ENCODE measurements around the gene SLC43A2. TPM values are rescaled to one million over a fixed set of nuclear protein-coding genes. Genes with fewer than 3 reads are reported as not detected.
"Not testable (repeated sequence)": the region's sequence is repeated elsewhere in the genome, so short reads cannot be mapped to it uniquely, and the experiment has no call there.

SLC43A2 gene
- total RNA-seq, 1 experiment from 2014 or later: 6.8 TPM

- Histone ChIP-seq H3K4me3 (no peak overlapping the region), H2AFZ (no peak overlapping the region), H3K79me2 (ENCODE audit: low read depth) (peaks cover 12% of the 10 kb centered on the region; the same call in 1 of the 2 replicates), H3K9me2 (ENCODE audit: insufficient read depth) (no peaks in the 10 kb centered on the region), H3K27me3 (ENCODE audit: insufficient read depth, low read depth) (no peaks in the 10 kb centered on the region), H3K4me1 (replicated peaks; ENCODE audit: insufficient read depth) (no peaks in the 10 kb centered on the region), H3F3A (ENCODE audit: insufficient read depth, low read depth) (peaks cover 40% of the 10 kb centered on the region; the same call in 1 of the 2 replicates), H3K4me2 (no peak overlapping the region), H3K27ac (no peak overlapping the region), H4K20me1 (ENCODE audit: insufficient read depth) (peaks cover 43% of the 10 kb centered on the region), H3K36me3 (ENCODE audit: low read depth) (peaks cover 69% of the 10 kb centered on the region), H3K9me3 (ENCODE audit: insufficient read depth, low read depth) (no peaks in the 10 kb centered on the region)
- intact Hi-C loops (cut with micrococcal nuclease; ENCODE audit: unreplicated experiment): no loop called here
- CTCF ChIA-PET: no interaction called here
- no peak for DNase-seq
- TF ChIP-seq, protein P1, sequence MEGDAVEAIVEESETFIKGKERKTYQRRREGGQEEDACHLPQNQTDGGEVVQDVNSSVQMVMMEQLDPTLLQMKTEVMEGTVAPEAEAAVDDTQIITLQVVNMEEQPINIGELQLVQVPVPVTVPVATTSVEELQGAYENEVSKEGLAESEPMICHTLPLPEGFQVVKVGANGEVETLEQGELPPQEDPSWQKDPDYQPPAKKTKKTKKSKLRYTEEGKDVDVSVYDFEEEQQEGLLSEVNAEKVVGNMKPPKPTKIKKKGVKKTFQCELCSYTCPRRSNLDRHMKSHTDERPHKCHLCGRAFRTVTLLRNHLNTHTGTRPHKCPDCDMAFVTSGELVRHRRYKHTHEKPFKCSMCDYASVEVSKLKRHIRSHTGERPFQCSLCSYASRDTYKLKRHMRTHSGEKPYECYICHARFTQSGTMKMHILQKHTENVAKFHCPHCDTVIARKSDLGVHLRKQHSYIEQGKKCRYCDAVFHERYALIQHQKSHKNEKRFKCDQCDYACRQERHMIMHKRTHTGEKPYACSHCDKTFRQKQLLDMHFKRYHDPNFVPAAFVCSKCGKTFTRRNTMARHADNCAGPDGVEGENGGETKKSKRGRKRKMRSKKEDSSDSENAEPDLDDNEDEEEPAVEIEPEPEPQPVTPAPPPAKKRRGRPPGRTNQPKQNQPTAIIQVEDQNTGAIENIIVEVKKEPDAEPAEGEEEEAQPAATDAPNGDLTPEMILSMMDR (conservative IDR thresholded peaks at IDR 0.05): no peak
- TF ChIP-seq EZH2 (IDR thresholded peaks at IDR 0.05; ENCODE audit: low read depth): no peak
- TSS peak; percentile 28 for BruUV-seq (replicated peaks)
- POLR2A ChIA-PET (ENCODE audit: unreplicated experiment): no interaction called here
Observed at GRCh38 chr17:1661045-1661444, 32.4 kb upstream of the SLC43A2 start.

DNA sequence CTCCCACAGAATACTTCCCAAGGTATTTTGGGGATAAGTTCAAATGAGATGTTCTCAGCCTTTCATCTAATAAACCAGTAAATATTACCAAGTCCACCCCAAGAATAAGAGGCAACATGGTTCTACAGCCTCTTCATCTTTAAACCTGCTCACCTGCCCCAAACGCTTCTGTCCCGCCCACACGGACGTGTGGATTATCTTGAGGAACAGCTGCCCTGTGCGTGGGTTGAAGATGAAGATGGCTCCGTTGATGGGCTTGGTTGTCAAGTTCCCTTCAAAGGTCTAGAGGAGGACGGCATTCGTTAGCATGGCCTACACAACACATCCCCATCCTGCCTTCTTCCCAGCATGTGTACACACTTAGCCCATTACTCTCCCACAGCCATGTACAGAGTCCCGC, 29.5 kb upstream of the SLC43A2 start:
- BruUV-seq (replicated peaks): no TSS peak

DNA sequence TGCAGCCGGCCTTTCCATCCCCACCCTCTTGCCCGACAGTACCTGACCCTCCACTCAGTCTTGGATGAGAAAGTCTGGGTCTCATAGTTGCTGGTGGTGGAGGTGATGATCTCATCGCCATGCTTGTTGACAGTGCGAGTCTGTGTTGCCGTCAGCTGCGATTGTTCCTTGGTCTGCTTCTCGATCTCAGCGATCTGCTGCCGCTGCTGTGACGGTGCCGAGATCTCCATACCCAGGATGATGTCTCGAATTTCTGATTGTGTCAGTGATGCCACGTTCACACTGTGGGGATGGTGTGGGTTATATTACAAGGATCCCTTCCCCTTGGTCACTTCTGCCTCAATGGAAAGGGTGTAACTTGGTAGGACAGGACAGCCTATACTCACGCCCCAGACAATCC, 25.1 kb upstream of the SLC43A2 start:
- no peak for DNase-seq
- ChIA-PET POLR2A (ENCODE audit: unreplicated experiment) (no interaction called here), CTCF (no interaction called here)
- Histone ChIP-seq H3K4me2 (no peak overlapping the region), H3K79me2 (ENCODE audit: low read depth) (no peaks in the 10 kb centered on the region), H2AFZ (no peak overlapping the region), H4K20me1 (ENCODE audit: insufficient read depth) (peaks cover 26% of the 10 kb centered on the region; the same call in 1 of the 2 replicates), H3K27me3 (ENCODE audit: insufficient read depth, low read depth) (no peaks in the 10 kb centered on the region), H3K27ac (no peak overlapping the region), H3K4me1 (replicated peaks; ENCODE audit: insufficient read depth) (peaks cover 24% of the 10 kb centered on the region), H3K36me3 (ENCODE audit: low read depth) (peaks cover 61% of the 10 kb centered on the region), H3K9me2 (ENCODE audit: insufficient read depth) (no peaks in the 10 kb centered on the region), H3K4me3 (no peak overlapping the region), H3K9me3 (ENCODE audit: insufficient read depth, low read depth) (no peaks in the 10 kb centered on the region), H3F3A (ENCODE audit: insufficient read depth, low read depth) (peaks cover 66% of the 10 kb centered on the region)
- TF ChIP-seq EZH2 (IDR thresholded peaks at IDR 0.05; ENCODE audit: low read depth): no peak
- TF ChIP-seq, protein P1 (conservative IDR thresholded peaks at IDR 0.05): no peak
- no TSS peak for BruUV-seq (replicated peaks)
- intact Hi-C loops (cut with micrococcal nuclease; ENCODE audit: unreplicated experiment): no loop called here

More for the DNA sequence above, 29.5 kb upstream of the SLC43A2 start:
- TF ChIP-seq, protein P1 (conservative IDR thresholded peaks at IDR 0.05): no peak
- no peak for TF ChIP-seq EZH2 (IDR thresholded peaks at IDR 0.05; ENCODE audit: low read depth)
- H3F3A ChIP-seq (ENCODE audit: insufficient read depth, low read depth): peaks cover 44% of the 10 kb centered on the region; the same call in 1 of the 2 replicates
- H2AFZ ChIP-seq: no peak overlapping the region
- intact Hi-C loops (cut with micrococcal nuclease; ENCODE audit: unreplicated experiment): no loop called here
- no peaks in the 10 kb centered on the region for H3K4me1 ChIP-seq (replicated peaks; ENCODE audit: insufficient read depth)
- no peak overlapping the region for H3K4me2 ChIP-seq
- no peaks in the 10 kb centered on the region for H3K9me2 ChIP-seq (ENCODE audit: insufficient read depth)
- H3K27me3 ChIP-seq (ENCODE audit: insufficient read depth, low read depth): no peaks in the 10 kb centered on the region
- ChIA-PET POLR2A (ENCODE audit: unreplicated experiment) (no interaction called here), CTCF (no interaction called here)
- H3K9me3 ChIP-seq (ENCODE audit: insufficient read depth, low read depth): no peaks in the 10 kb centered on the region
- DNase-seq: no peak
- peaks cover 20% of the 10 kb centered on the region for H4K20me1 ChIP-seq (ENCODE audit: insufficient read depth)
- H3K27ac ChIP-seq: no peak overlapping the region
- H3K4me3 ChIP-seq: no peak overlapping the region
- peaks cover 76% of the 10 kb centered on the region for H3K36me3 ChIP-seq (ENCODE audit: low read depth)
- 0 out of 2 replicates have a peak, but pooled peaks cover 8% of the 10 kb centered on the region for H3K79me2 ChIP-seq (ENCODE audit: low read depth)

DNA sequence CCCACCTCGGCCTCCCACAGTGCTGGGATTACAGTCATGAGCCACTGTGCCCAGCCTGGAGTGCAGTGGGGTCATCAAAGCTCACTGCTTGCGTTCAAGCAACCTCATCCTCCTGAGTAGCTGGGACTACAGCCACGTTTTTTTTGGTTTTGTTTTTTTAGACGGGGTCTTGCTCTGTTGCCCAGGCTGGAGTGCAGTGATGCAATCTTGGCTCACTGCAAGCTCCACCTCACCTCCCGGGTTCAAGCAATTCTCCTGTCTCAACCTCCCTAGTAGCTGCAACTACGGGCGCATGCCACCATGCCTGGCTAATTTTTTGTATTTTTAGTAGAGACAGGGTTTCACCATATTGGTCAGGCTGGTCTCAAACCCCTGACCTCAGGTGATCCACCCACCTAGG, 24.2 kb upstream of the SLC43A2 start:
- H3K9me2 ChIP-seq (ENCODE audit: insufficient read depth); H3K4me3 ChIP-seq; CTCF ChIA-PET; H3K9me3 ChIP-seq (ENCODE audit: insufficient read depth, low read depth); H3K4me2 ChIP-seq; H2AFZ ChIP-seq; DNase-seq; H3K27me3 ChIP-seq (ENCODE audit: insufficient read depth, low read depth); intact Hi-C loops (cut with micrococcal nuclease; ENCODE audit: unreplicated experiment); H3K27ac ChIP-seq; H3K79me2 ChIP-seq (ENCODE audit: low read depth); POLR2A ChIA-PET (ENCODE audit: unreplicated experiment): not testable (repeated sequence)
- H3F3A ChIP-seq (ENCODE audit: insufficient read depth, low read depth): peaks cover 66% of the 10 kb centered on the region
- peaks cover 52% of the 10 kb centered on the region for H3K36me3 ChIP-seq (ENCODE audit: low read depth)
- BruUV-seq (replicated peaks): TSS peak; percentile 7
- H4K20me1 ChIP-seq (ENCODE audit: insufficient read depth): peaks cover 26% of the 10 kb centered on the region; the same call in 1 of the 2 replicates
- peaks cover 24% of the 10 kb centered on the region for H3K4me1 ChIP-seq (replicated peaks; ENCODE audit: insufficient read depth)

Data from PC-9 (cell line).